Pons (tissue), 1 donor: ENCODE results near the gene HAPLN2.
A peak's percentile ranks its signal among the peaks of the same experiment; 100 is the strongest.
"Not testable (repeated sequence)": the region's sequence is repeated elsewhere in the genome, so short reads cannot be mapped to it uniquely, and the experiment has no call there.

ENCODE experiments used
- DNase-seq: peaks from one replicate; pipeline ENCODE4 v3.0.0-alpha.2; 2016; ENCODE audit warnings: low spot score

HAPLN2 gene

GRCh38 chr1:156592158-156592909, 26.9 kb upstream of the HAPLN2 start:
- DNase-seq, result no peak

- DNase-seq, result no peak
Measured at GRCh38 chr1:156592910-156593660, 26.1 kb upstream of the HAPLN2 start.

- no peak for DNase-seq
Measured at GRCh38 chr1:156593661-156593989, 25.6 kb upstream of the HAPLN2 start.

- peak; percentile 53 for DNase-seq
Measured at GRCh38 chr1:156594190-156594589, 25.0 kb upstream of the HAPLN2 start.

GRCh38 chr1:156595016-156595415, 24.2 kb upstream of the HAPLN2 start:
- no peak for DNase-seq

GRCh38 chr1:156596426-156596825, 22.8 kb upstream of the HAPLN2 start:
- DNase-seq, result no peak

GRCh38 chr1:156598125-156598524, 21.1 kb upstream of the HAPLN2 start:
- no peak for DNase-seq

GRCh38 chr1:156598731-156599432, 20.3 kb upstream of the HAPLN2 start:
- no peak for DNase-seq

GRCh38 chr1:156599811-156600210, 19.4 kb upstream of the HAPLN2 start:
- no peak for DNase-seq

GRCh38 chr1:156600733-156601121, 18.5 kb upstream of the HAPLN2 start:
- no peak for DNase-seq

GRCh38 chr1:156601122-156601830, 17.9 kb upstream of the HAPLN2 start, which contains the start of gene GPATCH4:
Gene GPATCH4, minus strand, starts transcription at chr1:156601479.
- peak; percentile 81 for DNase-seq

GRCh38 chr1:156601892-156602291, 17.3 kb upstream of the HAPLN2 start:
- no peak for DNase-seq

- DNase-seq, result peak; percentile 56
Measured at GRCh38 chr1:156602557-156602993, 16.6 kb upstream of the HAPLN2 start.

GRCh38 chr1:156607344-156607743, 11.9 kb upstream of the HAPLN2 start:
- DNase-seq, result not testable (repeated sequence)

GRCh38 chr1:156608036-156608674, 11.1 kb upstream of the HAPLN2 start:
- DNase-seq, result peak; percentile 94

- no peak for DNase-seq
Measured at GRCh38 chr1:156608981-156609380, 10.2 kb upstream of the HAPLN2 start.

- DNase-seq, result not testable (repeated sequence)
Measured at GRCh38 chr1:156610072-156610471, 9.1 kb upstream of the HAPLN2 start.

- no peak for DNase-seq
Measured at GRCh38 chr1:156612666-156613065, 6.5 kb upstream of the HAPLN2 start.

- no peak for DNase-seq
Measured at GRCh38 chr1:156615946-156616345, 3.3 kb upstream of the HAPLN2 start.

GRCh38 chr1:156616463-156616862, 2.8 kb upstream of the HAPLN2 start:
- DNase-seq, result peak; percentile 97

GRCh38 chr1:156619582-156619955, 354 bp downstream of the HAPLN2 start:
- DNase-seq, result no peak
